Erythroblast (primary cell): ENCODE results near the gene NKAIN2.

ENCODE experiments used
- GATA1 ChIP-seq: IDR thresholded peaks from 2 replicates; pipeline ENCODE4 v1.6.1; 2011; ENCODE audit warnings: low read depth, mild to moderate bottlenecking, control low read depth, low read length, moderate library complexity
- POLR2A ChIP-seq: IDR thresholded peaks from 2 replicates; pipeline ENCODE4 v1.6.1; 2011; ENCODE audit warnings: mild to moderate bottlenecking, low read length

DNA sequence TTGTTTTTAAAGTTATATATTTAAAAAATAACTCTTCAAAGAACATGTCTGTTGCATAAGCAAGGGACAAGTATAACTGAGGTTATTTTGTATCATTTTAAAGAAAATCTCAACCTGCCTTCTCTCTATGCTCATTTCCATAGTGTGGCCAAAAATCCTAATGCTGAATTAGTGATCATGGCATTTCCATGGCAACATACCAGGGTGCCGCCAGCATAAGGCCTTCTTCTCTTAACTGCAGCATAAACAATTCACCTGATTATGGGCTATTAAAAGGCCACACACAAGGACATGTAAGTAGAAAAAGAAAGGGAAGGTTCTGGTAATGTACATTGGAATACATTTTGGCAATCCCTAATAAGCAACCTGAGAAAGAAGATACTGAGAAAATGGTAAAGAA, 1063.5 kb downstream of the NKAIN2 start:
- TF ChIP-seq POLR2A = no peak
- no peak for TF ChIP-seq GATA1
